K562 (cell line): ENCODE measurements around the gene EVPL. TPM values are rescaled to one million over a fixed set of nuclear protein-coding genes. Genes with fewer than 3 reads are reported as not detected.

Experiments used
- ATAC-seq: fragments of 200-7000 bp; cut with Tn5 transposase; 3 replicates; pipeline ENCODE4 v1.9.1; 2020; ENCODE audit warnings: moderate library complexity
- BruUV-seq: library from RNA; stranded (reverse); fragments of 400-500 nt; replicated peaks from 2 replicates; lab custom pipeline; 2021; lab: Mats Ljungman, UMichigan
- CTCF ChIA-PET: fragments of 300-600 bp; formaldehyde crosslinking; extraction: SDS; loops from one replicate; lab custom pipeline; 2021; ENCODE audit warnings: low intra/inter-chr PET ratio; lab: Yijun Ruan, JAX
- POLR2A ChIA-PET: fragments of 300-600, 350-650 bp; sonication (Branson Sonifier 250); formaldehyde crosslinking; extraction: SDS; loops from one replicate; lab custom pipeline; 2021; ENCODE audit warnings: antibody characterized with exemption, inconsistent platforms; lab: Yijun Ruan, JAX
- DNase-seq, 4 experiments: peaks; one replicate each; pipeline versions ENCODE4 v3.0.0 to v3.0.0-alpha.2; 2011 to 2018; ENCODE audit warnings: low spot score in 3 of 4, mixed read lengths in 3 of 4; ENCODE audit errors: extremely low read depth in 1 of 4
- FAIRE-seq: peaks from 2 replicates; lab custom pipeline; 2011; peaks lifted over from hg19 to GRCh38; lab: Jason Lieb, UNC
- H2AFZ ChIP-seq: 2 replicates; pipeline ENCODE4 v1.6.0; 2011; ENCODE audit warnings: low read depth, low read length, control low read depth, inconsistent platforms
- H3K27ac ChIP-seq: fragments of 200-600 bp; 3 replicates; pipeline ENCODE4 v1.8.0; 2011; ENCODE audit warnings: low read depth, mild to moderate bottlenecking, control low read depth, inconsistent platforms, low read length, moderate library complexity, mixed read lengths; ENCODE audit errors: extremely low read depth
- H3K27me3 ChIP-seq, 2 experiments: fragments of 300-600 bp in 1 of 2; 2 replicates in 1 of 2; 3 replicates in 1 of 2; pipeline versions ENCODE4 v1.6.0 to v1.8.0; 2011; ENCODE audit warnings: inconsistent platforms in 2 of 2, low read length in 2 of 2, mild to moderate bottlenecking in 1 of 2, mixed read lengths in 1 of 2, moderate library complexity in 1 of 2; ENCODE audit not compliant: control insufficient read depth in 2 of 2, insufficient read depth in 2 of 2
- H3K36me3 ChIP-seq: fragments of 300-600 bp; 3 replicates; pipeline ENCODE4 v1.8.0; 2011; ENCODE audit warnings: mild to moderate bottlenecking, low read length, inconsistent platforms; ENCODE audit not compliant: control insufficient read depth, insufficient read depth
- H3K4me1 ChIP-seq, 2 experiments: fragments of 200-600 bp in 1 of 2; replicated peaks in 1 of 2; 2 replicates in 1 of 2; 3 replicates in 1 of 2; pipeline versions ENCODE4 v1.5.1 to v1.8.0; 2011; ENCODE audit warnings: inconsistent platforms in 2 of 2, low read length in 2 of 2, mild to moderate bottlenecking in 1 of 2, mixed read lengths in 1 of 2, moderate library complexity in 1 of 2; ENCODE audit not compliant: control insufficient read depth in 2 of 2, insufficient read depth in 2 of 2
- H3K4me2 ChIP-seq: 2 replicates; pipeline ENCODE4 v1.6.1; 2011; ENCODE audit warnings: low read length, control low read depth, inconsistent platforms, mixed read lengths; ENCODE audit not compliant: insufficient read depth
- H3K4me3 ChIP-seq: fragments of 200-600 bp; sonication (generic), shearing (Covaris generic); 2 replicates; pipeline ENCODE4 v1.5.1; 2016; ENCODE audit warnings: control low read depth, inconsistent platforms
- H3K79me2 ChIP-seq: fragments of 200-600 bp; 3 replicates; pipeline ENCODE4 v1.8.0; 2011; ENCODE audit warnings: low read length, inconsistent platforms; ENCODE audit not compliant: control insufficient read depth, insufficient read depth
- H3K9ac ChIP-seq, 2 experiments: 2 replicates each; pipeline versions ENCODE4 v1.6.0 to v1.6.1; 2011; ENCODE audit warnings: low read depth in 2 of 2, low read length in 2 of 2, control low read depth in 1 of 2, inconsistent platforms in 1 of 2, mild to moderate bottlenecking in 1 of 2, mixed read lengths in 1 of 2; ENCODE audit not compliant: insufficient read depth in 1 of 2
- H3K9me1 ChIP-seq: one replicate; pipeline ENCODE4 v1.6.0; 2011; ENCODE audit warnings: inconsistent platforms, mild to moderate bottlenecking, low read length, moderate library complexity; ENCODE audit not compliant: control insufficient read depth, insufficient read depth
- H3K9me3 ChIP-seq: replicated peaks from 2 replicates; pipeline ENCODE4 v1.5.1; 2011; ENCODE audit warnings: low read depth, low read length, inconsistent platforms; ENCODE audit not compliant: control insufficient read depth, insufficient read depth
- H4K20me1 ChIP-seq: replicated peaks from 2 replicates; pipeline ENCODE4 v1.6.1; 2011; ENCODE audit warnings: low read length, inconsistent platforms, mixed read lengths; ENCODE audit not compliant: control insufficient read depth, insufficient read depth
- CBFA2T2 ChIP-seq: fragments of 450-650 bp; conservative IDR thresholded peaks from 2 replicates; pipeline ENCODE4 v1.6.1; 2017; ENCODE audit warnings: mild to moderate bottlenecking
- CSDE1 ChIP-seq, 2 experiments: fragments of 450-650 bp; IDR thresholded peaks; 2 replicates each; pipeline ENCODE4 v1.6.1; 2016; ENCODE audit warnings: mild to moderate bottlenecking in 1 of 2
- DNMT1 ChIP-seq: fragments of 450-650 bp; IDR thresholded peaks from 2 replicates; pipeline ENCODE4 v1.6.1; 2016; ENCODE audit warnings: antibody characterized with exemption, mild to moderate bottlenecking
- HDAC8 ChIP-seq: fragments of 450-650 bp; IDR thresholded peaks from 2 replicates; pipeline ENCODE4 v1.6.1; 2016; ENCODE audit warnings: mild to moderate bottlenecking, missing genetic modification characterization, moderate library complexity, missing compliant biosample characterization
- KAT7 ChIP-seq: sonication (generic); formaldehyde crosslinking; IDR thresholded peaks from 2 replicates; pipeline ENCODE4 v1.8.0; 2022; ENCODE audit warnings: missing genetic modification reagents, mild to moderate bottlenecking, borderline replicate concordance
- KDM4B ChIP-seq, 2 experiments: fragments of 450-650 bp in 1 of 2; sonication (generic) in 1 of 2; IDR thresholded peaks; 2 replicates each; pipeline ENCODE4 v1.6.1; 2016 to 2017; ENCODE audit warnings: borderline replicate concordance in 2 of 2, antibody characterized with exemption in 1 of 2, low read depth in 1 of 2, mild to moderate bottlenecking in 1 of 2
- NFRKB ChIP-seq: fragments of 450-650 bp; IDR thresholded peaks from 2 replicates; pipeline ENCODE4 v1.6.1; 2016; ENCODE audit warnings: low read depth
- PHF21A ChIP-seq: fragments of 450-650 bp; IDR thresholded peaks from 2 replicates; pipeline ENCODE4 v1.6.1; 2017; ENCODE audit warnings: low read depth, borderline replicate concordance
- RBM17 ChIP-seq: fragments of 200-400 bp; formaldehyde crosslinking; IDR thresholded peaks from 2 replicates; pipeline ENCODE4 v1.6.1; 2017; ENCODE audit warnings: low read depth, mild to moderate bottlenecking, low read length, borderline replicate concordance
- SIN3A ChIP-seq, 2 experiments: fragments of 150-350 bp in 1 of 2; IDR thresholded peaks; 2 replicates each; pipeline ENCODE4 v1.6.1; 2011 to 2016; ENCODE audit warnings: borderline replicate concordance in 2 of 2, low read depth in 2 of 2, low read length in 2 of 2, mild to moderate bottlenecking in 2 of 2, moderate library complexity in 2 of 2; ENCODE audit not compliant: control insufficient read depth in 1 of 2
- SMARCE1 ChIP-seq: fragments of 450-650 bp; IDR thresholded peaks from 2 replicates; pipeline ENCODE4 v1.7.1; 2016; ENCODE audit warnings: mild to moderate bottlenecking
- SP1 ChIP-seq: sonication (generic); formaldehyde crosslinking; IDR thresholded peaks from 2 replicates; pipeline ENCODE4 v1.8.1; 2022; ENCODE audit warnings: mild to moderate bottlenecking, missing genetic modification reagents
- STAG1 ChIP-seq: sonication (generic); formaldehyde crosslinking; IDR thresholded peaks from 2 replicates; pipeline ENCODE4 v1.5.0; 2020; ENCODE audit warnings: missing genetic modification reagents, borderline replicate concordance
- WGBS: fragments of 100-300 bp; shearing (Covaris generic); methylation state at CpG from one replicate; pipeline ENCODE4 v1.1.6; 2016; ENCODE audit warnings: low coverage, mixed read lengths; ENCODE audit not compliant: insufficient coverage; ENCODE audit errors: missing lambda C conversion rate; 5-methylcytosine and 5-hydroxymethylcytosine counted together
- in situ Hi-C: fragments of 300-500 bp; cut with MboI; formaldehyde crosslinking; loops from 4 replicates; pipeline ENCODE4 v1.15.0; 2018; ENCODE audit warnings: inconsistent platforms, mixed read lengths
- intact Hi-C: fragments of 100-400 bp; cut with micrococcal nuclease; formaldehyde crosslinking; loops from 2 replicates; pipeline ENCODE4 v1.14.2; 2022
- polyA plus RNA-seq, 8 experiments: library from polyadenylated mRNA; depleted of rRNA in 4 of 8; stranded (reverse) in 5 of 8; unstranded in 3 of 8; fragments of >200 nt; fragmentation: Nextera tagmentation in 2 of 8; fragmentation: Illumina TruSeq in 1 of 8; extraction: Ambion mirVana in 2 of 8; extraction: Trizol in 1 of 8; gene quantifications; 2 replicates each; pipeline versions ENCODE4 v1.2.1 to v1.2.3, GENCODE V29; 2011 to 2014; ENCODE audit warnings: inconsistent platforms in 1 of 8, missing spikeins in 1 of 8
- total RNA-seq, 7 experiments: library from RNA; depleted of rRNA in 6 of 7; stranded (reverse); fragments of >200 nt in 6 of 7; fragmentation: Illumina TruSeq in 2 of 7; extraction: Trizol in 2 of 7; gene quantifications; 2 replicates each; pipeline versions ENCODE4 v1.2.1 to v1.2.3, GENCODE V29; 2011 to 2021; ENCODE audit warnings: low replicate concordance in 1 of 7
- TF ChIP-seq, protein P1 (sequence below), 2 experiments: fragments of 450-650 bp; IDR thresholded peaks; 2 replicates each; pipeline ENCODE4 v1.6.1; 2016

Gene EVPL
- total and polyA plus RNA-seq, 9 of the 15 experiments (the other 6 are each of a cell fraction or from before 2014, with no cell fraction given): 0.08 to 0.18 (median 0.16) TPM; not detected in 5

DNA sequence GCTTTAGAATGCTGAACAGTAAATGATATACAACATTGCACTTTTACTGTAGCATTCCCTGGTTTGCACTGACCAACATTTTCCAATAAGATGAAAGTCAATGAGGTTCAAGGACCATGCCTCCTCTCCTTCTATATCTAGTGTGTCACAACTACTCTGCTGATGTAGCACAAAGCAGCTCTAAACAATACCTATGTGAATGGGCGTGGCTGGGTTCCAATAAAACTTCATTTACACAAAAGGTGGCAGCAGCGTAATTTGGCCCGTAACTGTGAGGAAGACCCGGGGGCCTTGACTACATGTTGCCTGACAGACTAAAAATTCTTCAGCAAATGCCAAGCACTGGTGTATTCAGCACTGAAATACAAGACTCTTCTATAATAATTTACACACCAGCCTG lies 38.7 kb upstream of the EVPL start:
- ATAC-seq: no peak
- 94% methylated on average over 4 of the region's 4 CpGs for WGBS
- no peak overlapping the region for H2AFZ ChIP-seq
- CTCF ChIA-PET: no interaction called here
- no peak for DNase-seq
- H3K4me3 ChIP-seq: no peak overlapping the region
- H4K20me1 ChIP-seq: 0 out of 2 replicates have a peak, but pooled peaks cover 2% of the 10 kb centered on the region
- POLR2A ChIA-PET: interaction anchor here (0.5 to 2.0 kb wide), 4 partner anchors 12 to 205 kb away, joined by 3 to 9 read pairs (median 4); no protein-coding TSS in a partner anchor
- H3K9me3 ChIP-seq: no peaks in the 10 kb centered on the region
- TF ChIP-seq KDM4B (IDR thresholded peaks at IDR 0.05; ENCODE audit: borderline replicate concordance in 2 of 2, low read depth in 1 of 2): no peak
- TF ChIP-seq SP1 (CRISPR knock-in tag): no peak
- H3K36me3 ChIP-seq: peaks cover 87% of the 10 kb centered on the region
- peaks cover 23% of the 10 kb centered on the region for H3K79me2 ChIP-seq
- in situ Hi-C loops: no loop called here
- no peak overlapping the region for H3K9ac ChIP-seq
- H3K9me1 ChIP-seq: peaks cover 5% of the 10 kb centered on the region
- H3K4me1 ChIP-seq: peaks cover under 1 to 5% of the 10 kb centered on the region in 2 experiments
- BruUV-seq: no TSS peak
- no peak overlapping the region for H3K4me2 ChIP-seq
- no peak overlapping the region for H3K27ac ChIP-seq
- no peaks in the 10 kb centered on the region for H3K27me3 ChIP-seq
- no peak for FAIRE-seq
- intact Hi-C loops: no loop called here

- Histone ChIP-seq H3K27me3 (no peaks in the 10 kb centered on the region), H3K9me1 (peaks cover 5% of the 10 kb centered on the region), H3K4me2 (no peak overlapping the region), H2AFZ (no peak overlapping the region), H3K9ac (no peak overlapping the region), H3K4me3 (no peak overlapping the region), H3K9me3 (no peaks in the 10 kb centered on the region), H3K36me3 (peaks cover 90% of the 10 kb centered on the region), H3K79me2 (peaks cover 8% of the 10 kb centered on the region), H3K4me1 (no peaks in the 10 kb centered on the region), H3K27ac (no peak overlapping the region), H4K20me1 (no peaks in the 10 kb centered on the region)
- ChIA-PET CTCF (no interaction called here), POLR2A (interaction anchor here (0.7 to 2.9 kb wide), 3 partner anchors 8 to 375 kb away, joined by 5 to 14 read pairs (median 7); partner anchors contain the start of gene SRP68)
- BruUV-seq: no TSS peak
- 93% methylated on average over 15 of the region's 15 CpGs for WGBS
- ATAC-seq (no peak), DNase-seq (no peak), FAIRE-seq (no peak)
- in situ Hi-C loops: no loop called here
- intact Hi-C loops: no loop called here
- TF ChIP-seq SIN3A (IDR thresholded peaks at IDR 0.05; ENCODE audit: borderline replicate concordance in 2 of 2, control insufficient read depth in 1 of 2, low read depth in 2 of 2, low read length in 2 of 2) (no peak), CSDE1 (IDR thresholded peaks at IDR 0.05) (no peak), PHF21A (no peak), HDAC8 (tag) (no peak), SMARCE1 (no peak), KAT7 (CRISPR knock-in tag) (no peak), RBM17 (no peak), NFRKB (no peak), CBFA2T2 (no peak), STAG1 (CRISPR knock-in tag) (no peak), DNMT1 (no peak)
- TF ChIP-seq, protein P1, sequence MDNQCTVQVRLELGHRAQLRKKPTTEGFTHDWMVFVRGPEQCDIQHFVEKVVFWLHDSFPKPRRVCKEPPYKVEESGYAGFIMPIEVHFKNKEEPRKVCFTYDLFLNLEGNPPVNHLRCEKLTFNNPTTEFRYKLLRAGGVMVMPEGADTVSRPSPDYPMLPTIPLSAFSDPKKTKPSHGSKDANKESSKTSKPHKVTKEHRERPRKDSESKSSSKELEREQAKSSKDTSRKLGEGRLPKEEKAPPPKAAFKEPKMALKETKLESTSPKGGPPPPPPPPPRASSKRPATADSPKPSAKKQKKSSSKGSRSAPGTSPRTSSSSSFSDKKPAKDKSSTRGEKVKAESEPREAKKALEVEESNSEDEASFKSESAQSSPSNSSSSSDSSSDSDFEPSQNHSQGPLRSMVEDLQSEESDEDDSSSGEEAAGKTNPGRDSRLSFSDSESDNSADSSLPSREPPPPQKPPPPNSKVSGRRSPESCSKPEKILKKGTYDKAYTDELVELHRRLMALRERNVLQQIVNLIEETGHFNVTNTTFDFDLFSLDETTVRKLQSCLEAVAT (IDR thresholded peaks at IDR 0.05): no peak
Measured at GRCh38 chr17:76063875-76064546, 36.9 kb upstream of the EVPL start.
